Activated CD8-positive, alpha-beta memory T cell treated with anti-CD3 and anti-CD28 coated beads, Interleukin-2, amount 50 U/mL, for 24 hours (primary cell): ENCODE measurements around the gene BICRA.
"Not testable (repeated sequence)": the region's sequence is repeated elsewhere in the genome, so short reads cannot be mapped to it uniquely, and the experiment has no call there.

ENCODE experiments used
- DNase-seq: peaks from one replicate; pipeline ENCODE4 v3.0.0-alpha.2; 2020; ENCODE audit errors: extremely low read depth

The BICRA gene

DNA sequence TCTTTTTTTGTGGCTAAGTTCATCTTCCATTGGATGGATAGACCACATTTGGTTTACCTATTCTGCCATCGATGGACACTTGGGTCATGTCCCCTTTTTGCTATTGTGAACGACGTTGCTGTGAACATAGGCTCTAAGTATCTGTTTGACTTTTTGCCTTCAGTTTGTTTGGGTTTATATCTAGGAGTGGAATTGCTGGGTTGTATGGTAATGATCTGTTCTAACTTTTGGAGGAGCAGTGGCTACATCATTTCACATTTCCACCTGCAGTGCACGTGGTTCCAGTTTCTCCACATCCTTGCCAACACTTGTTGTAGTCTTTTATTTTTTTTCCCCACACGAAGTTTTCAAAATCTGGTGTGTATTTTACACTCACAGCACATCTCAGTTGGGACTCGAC, 21.7 kb downstream of the BICRA start:
- DNase-seq = no peak

- no peak for DNase-seq
Observed at GRCh38 chr19:47631681-47632446, 22.9 kb downstream of the BICRA start.

GRCh38 chr19:47633517-47633916, 24.6 kb downstream of the BICRA start:
- no peak for DNase-seq

DNA sequence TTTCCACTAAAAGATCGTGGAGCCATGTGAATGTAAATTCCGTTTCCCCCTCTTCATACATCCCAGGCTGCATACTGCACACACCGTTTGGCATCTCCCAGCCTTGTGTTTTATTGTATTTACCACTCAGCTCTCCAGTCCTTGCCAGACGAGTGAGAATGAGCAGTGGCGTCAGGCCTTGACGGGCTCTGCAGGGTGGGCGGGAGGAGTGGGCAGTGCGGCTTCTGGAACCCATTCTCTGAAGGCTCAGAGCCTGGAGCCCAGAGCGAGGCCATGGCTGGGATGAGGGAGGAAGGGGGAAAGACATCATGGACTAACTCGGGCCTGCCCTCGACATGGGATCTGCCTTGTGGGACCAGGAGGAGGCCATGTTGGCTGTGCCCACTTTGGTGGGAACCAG, 25.1 kb downstream of the BICRA start:
- DNase-seq = no peak

- not testable (repeated sequence) for DNase-seq
Observed at GRCh38 chr19:47635152-47635754, 26.3 kb downstream of the BICRA start.

DNA sequence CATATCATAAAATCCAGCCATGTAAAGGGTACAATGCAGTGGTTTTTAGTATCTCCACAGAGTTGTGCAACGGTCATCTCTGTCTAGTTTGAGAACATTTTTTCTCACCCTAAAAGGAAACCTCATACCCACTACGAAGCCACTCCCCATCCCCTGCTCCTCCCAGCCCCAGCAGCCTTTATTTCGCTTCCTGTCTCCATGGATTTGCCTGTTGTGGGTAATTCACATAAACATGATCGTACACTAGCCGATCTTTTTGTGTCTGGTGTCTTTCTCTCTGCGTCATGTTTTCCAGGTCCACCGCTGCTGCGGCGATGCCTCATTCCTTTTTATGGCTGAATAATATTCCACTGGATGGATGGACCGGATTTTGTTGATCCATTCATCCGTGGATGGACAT, 28.6 kb downstream of the BICRA start:
- no peak for DNase-seq

DNA sequence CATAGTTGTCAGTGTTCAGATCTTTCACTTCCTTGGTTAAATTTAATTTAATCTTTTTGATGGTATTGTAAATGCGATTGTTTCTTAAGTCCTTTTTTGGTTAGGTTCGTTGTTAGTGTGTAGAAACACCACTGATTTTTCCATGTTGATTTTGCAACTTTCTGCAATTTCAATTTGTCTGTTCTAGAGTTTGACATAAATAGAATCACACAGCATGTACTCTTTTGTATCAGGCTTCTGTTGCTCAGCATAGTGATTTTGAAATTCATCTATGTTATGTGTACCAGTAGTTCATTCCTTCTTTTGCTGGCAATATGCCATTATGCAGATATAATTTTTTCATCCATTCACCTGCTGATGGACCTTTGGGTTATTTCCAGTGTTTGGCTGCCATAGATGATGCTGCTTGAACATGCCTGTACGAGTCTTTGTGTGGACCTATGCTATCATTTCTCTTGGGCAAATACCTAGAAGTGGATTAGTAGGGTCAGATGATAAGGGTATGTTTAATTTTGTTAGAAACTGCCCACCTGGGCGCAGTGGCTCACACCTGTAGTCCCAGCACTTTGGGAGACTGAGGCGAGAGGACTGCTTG, 33.1 kb downstream of the BICRA start:
- DNase-seq = no peak

GRCh38 chr19:47643281-47643680, 34.3 kb downstream of the BICRA start:
- no peak for DNase-seq

DNA sequence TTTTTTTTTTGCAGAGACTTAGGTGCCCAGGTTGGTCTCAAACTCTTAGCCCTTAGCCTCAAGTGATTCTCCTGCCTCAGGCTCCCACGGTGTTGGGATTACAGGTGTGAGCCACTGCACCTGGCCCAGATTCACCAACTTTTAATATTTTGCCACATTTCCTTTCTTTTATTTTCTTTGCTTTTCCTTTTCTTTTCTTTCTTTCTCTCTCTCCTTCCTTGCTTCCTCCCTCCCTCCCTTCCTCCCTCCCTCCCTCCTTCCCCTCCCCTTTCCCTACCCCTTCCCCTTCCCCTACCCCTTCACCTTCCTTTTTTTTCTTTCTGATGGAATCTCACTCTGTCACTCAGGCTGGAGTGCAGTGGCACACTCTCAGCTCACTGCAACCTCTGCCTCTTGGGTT, 35.3 kb downstream of the BICRA start:
- DNase-seq = no peak

DNA sequence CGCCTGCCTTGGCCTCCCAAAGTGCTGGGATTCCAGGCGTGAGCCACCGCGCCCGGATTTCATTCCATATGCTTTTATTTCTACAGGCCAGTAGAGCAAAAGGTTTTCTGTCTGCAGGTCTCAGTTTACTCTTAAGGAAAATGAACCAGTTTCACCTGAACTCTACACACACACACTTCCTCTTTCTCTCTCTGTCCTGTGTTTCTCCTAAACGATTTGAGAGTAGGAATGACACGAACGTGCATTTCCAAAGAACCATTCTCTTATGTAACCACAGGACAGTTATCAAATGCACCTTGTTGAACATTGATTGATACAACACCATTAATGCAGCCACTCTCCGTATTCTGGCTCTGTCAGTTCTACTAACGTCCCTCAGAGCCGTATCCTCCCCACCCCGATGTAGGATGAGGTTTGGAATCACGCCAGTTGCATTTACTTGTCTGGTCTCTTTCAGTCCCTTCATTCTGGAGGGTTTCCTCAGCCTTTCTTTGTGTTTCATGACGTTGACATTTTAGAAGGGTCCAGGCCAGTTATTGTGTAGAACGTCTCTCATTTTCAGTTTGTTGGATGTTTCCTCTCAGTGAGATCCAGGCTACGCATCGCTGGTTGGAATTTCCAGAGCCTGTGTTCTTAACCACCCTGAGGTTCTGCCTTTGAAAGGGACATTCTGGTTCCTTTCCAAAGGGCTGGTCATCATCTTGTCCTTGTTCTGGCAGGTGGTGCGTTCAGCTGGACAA, 36.0 kb downstream of the BICRA start:
- DNase-seq = no peak

- no peak for DNase-seq
Observed at GRCh38 chr19:47646924-47647323, 38.0 kb downstream of the BICRA start.

DNA sequence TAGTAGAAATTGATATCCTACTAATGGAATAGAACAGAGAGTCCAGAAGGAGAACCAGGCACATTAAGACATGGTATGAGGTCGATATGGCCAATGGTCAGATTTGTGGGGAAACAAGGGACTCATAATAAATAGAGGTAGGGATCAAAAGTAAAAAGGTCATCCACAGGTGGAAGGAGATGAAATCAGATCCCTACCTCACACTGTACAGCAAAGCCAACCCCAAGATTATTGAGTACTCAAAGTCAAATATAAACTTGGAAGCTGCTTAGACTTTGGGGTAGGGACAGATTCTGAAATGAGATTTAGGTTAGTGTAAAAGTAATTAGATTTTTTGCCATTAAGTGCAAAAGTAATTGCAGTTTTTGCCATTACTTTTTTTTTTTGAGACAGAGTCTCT, 40.7 kb downstream of the BICRA start:
- DNase-seq = no peak

DNA sequence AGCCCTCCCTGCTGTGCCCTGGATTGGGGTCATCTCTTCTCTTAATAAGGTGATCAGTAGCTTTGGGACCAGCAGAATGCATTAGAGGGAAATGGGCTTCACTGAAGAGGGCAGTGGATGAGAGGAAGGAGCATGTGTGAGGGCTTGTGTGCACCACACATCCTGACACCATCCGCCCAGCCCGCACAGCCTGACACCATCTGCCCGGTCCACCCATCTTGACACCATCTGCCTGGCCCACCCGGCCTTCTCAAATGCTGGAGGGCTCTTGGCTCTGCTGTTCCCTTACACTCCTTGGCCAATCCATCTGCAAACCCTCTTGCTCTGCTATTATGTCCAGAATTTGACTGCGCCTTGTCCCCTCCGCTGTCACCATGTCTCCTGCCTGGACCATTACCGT, 41.8 kb downstream of the BICRA start:
- DNase-seq = no peak

GRCh38 chr19:47651132-47651531, 42.2 kb downstream of the BICRA start:
- no peak for DNase-seq

DNA sequence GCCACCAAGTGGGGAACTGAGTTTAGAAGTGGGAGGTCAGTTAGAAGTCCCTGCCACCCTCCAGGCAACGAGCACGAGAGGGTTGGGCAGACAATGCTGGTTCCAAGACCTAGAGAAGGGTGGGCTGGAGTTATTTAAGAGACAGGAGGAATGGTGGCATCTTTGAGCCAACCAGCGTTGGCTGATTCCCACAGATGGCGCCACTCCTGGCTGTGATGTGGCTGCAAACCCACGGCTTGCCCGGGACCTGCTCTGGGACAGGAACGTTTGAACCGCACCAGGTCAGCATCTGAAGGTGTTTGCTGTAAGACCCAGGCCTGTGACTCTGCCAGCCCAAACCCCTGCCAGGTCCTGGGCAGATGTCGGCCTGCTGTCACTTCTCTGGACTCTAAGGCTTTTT, 42.8 kb downstream of the BICRA start:
- DNase-seq = no peak

GRCh38 chr19:47652285-47652684, 43.4 kb downstream of the BICRA start:
- DNase-seq = no peak

GRCh38 chr19:47653856-47654255, 44.9 kb downstream of the BICRA start:
- no peak for DNase-seq

DNA sequence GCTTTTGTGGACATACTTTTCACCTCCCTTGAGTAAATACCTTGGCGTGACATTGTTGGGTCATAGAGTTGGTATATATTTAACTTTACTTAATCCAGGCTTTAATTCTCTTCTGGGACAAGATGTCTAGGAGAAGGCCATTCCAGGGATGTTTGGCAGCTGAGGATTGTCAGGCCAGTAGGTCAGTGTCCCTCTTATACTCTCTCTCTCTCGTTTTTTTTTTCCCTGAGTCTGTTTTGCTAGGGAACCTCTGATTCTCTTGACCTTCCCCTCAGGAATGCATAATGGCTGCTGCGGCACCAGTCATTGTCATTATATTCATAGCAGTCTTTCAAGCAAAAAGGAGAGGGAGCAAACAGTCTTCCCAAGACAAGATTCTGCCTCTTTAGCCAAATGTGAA, 48.8 kb downstream of the BICRA start:
- DNase-seq = no peak

- no peak for DNase-seq
Observed at GRCh38 chr19:47658431-47659348, 49.8 kb downstream of the BICRA start.

- no peak for DNase-seq
Observed at GRCh38 chr19:47660435-47660832, 51.5 kb downstream of the BICRA start.

GRCh38 chr19:47661161-47661560, 52.2 kb downstream of the BICRA start:
- no peak for DNase-seq

DNA sequence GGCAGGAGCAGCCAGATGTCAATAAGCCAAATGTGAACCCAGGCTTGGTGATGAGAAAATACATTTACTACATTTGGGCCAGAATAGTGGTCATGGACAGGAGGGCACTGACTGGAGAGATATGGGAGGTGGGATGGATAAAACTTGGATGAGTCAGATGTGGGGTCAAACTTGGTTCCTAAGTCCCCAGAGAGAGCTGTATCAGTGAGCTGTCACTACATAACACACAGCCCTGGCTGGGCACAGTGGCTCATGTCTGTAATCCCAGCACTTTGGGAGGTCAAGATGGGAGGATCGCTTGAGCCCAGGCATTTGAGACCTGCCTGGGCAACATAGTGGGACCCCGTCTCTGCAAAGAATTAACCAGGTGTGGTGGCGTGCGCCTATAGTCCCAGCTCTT, 52.7 kb downstream of the BICRA start:
- DNase-seq = no peak
